GM21825 (cell line): ENCODE measurements around the gene PIBF1.

ENCODE experiments used
- ATAC-seq: cut with Tn5 transposase; IDR thresholded peaks from one replicate; pipeline ENCODE4 v1.9.1; 2021; ENCODE audit warnings: mild to moderate bottlenecking, moderate library complexity; ENCODE audit not compliant: unreplicated experiment

PIBF1 gene

DNA sequence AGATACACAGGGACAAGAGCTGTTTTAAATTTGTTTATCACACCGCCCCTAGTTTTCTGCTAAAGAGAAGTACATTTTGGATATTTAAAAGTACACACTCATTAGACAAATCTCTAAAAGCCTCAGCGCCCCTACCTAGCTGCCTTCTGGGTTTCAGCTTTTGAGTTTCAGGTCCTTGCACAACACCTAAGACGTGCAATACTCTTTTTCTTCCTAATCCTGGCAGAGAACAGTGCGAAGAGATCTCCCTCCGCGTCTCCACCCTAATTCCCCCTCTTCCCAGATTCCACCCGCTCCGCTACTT, 276.5 kb downstream of the PIBF1 start:
- ATAC-seq: peak; percentile 19

DNA sequence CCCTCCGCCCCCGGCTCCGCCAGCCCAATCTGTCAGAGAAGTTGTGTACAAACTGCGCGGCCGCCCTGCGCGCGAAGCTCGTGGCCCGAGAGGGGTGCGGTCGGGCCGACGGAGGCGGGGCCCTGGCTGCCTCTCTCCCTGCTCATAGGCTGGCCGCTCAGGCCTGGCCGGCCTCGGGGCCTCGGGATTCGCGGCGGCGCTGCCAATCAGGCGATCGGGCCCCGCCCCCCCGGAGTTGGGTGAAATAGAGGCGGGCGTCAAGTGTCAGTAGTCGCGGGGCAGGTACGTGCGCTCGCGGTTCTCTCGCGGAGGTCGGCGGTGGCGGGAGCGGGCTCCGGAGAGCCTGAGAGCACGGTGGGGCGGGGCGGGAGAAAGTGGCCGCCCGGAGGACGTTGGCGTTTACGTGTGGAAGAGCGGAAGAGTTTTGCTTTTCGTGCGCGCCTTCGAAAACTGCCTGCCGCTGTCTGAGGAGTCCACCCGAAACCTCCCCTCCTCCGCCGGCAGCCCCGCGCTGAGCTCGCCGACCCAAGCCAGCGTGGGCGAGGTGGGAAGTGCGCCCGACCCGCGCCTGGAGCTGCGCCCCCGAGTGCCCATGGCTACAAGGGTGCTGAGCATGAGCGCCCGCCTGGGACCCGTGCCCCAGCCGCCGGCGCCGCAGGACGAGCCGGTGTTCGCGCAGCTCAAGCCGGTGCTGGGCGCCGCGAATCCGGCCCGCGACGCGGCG, 277.0 kb downstream of the PIBF1 start, which contains the start of gene KLF5:
TSS of gene KLF5 (plus strand) at position 270 of the 724 bp plus-strand sequence. CDS start at position 593, 323 bp downstream.
- ATAC-seq: peak; percentile 98

GRCh38 chr13:73059460-73060250, 277.7 kb downstream of the PIBF1 start:
- ATAC-seq: peak; percentile 54

GRCh38 chr13:73060251-73061160, 278.6 kb downstream of the PIBF1 start:
- no peak for ATAC-seq

GRCh38 chr13:73061473-73061872, 279.5 kb downstream of the PIBF1 start:
- ATAC-seq: no peak

GRCh38 chr13:73061876-73062275, 279.9 kb downstream of the PIBF1 start:
- no peak for ATAC-seq

DNA sequence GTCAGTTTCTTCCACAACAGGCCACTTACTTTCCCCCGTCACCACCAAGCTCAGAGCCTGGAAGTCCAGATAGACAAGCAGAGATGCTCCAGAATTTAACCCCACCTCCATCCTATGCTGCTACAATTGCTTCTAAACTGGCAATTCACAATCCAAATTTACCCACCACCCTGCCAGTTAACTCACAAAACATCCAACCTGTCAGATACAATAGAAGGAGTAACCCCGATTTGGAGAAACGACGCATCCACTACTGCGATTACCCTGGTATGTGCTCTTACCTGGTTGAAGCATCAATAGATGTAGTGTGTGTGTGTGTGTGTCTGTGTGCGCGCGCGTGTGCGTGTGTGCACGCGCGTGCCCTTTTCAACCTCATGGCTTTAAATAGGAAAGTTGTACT, 280.5 kb downstream of the PIBF1 start:
- no peak for ATAC-seq

DNA sequence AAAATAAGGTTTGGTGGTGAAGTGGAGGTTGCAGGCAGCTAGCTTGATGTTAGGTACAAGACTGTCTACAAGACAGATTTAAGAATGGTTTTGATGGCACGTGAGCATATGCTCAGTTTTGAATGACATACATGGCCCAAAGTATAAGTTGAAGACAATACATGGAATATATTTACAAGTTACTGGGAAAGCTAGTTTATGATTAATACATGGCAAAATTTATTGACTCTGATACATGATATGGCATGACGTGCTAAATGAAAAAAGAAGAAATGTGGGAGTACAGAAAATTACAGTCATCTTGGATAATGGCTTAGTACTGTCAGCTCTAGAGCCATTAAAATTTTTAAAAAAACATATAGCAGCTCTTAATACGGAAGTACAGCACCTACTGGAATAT, 281.2 kb downstream of the PIBF1 start:
- ATAC-seq: no peak

DNA sequence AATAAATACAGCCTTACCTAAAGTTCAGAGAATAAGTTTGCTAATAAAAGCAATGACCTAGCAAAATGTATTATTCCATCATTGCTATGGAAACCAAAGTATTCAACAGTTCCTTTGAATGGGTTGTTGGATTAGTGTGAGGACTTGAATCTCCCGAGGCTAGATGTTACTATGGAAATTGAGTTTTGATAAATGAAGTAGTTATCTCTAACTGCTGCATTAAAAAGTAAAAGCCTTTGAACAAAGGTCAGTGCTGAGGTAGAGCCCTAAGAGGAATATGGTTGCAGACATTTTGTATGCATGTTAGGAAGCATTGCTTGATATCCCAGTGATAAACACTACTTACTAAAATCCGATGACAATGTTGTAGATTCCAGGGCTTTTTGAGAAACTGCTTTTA, 283.1 kb downstream of the PIBF1 start:
- no peak for ATAC-seq

DNA sequence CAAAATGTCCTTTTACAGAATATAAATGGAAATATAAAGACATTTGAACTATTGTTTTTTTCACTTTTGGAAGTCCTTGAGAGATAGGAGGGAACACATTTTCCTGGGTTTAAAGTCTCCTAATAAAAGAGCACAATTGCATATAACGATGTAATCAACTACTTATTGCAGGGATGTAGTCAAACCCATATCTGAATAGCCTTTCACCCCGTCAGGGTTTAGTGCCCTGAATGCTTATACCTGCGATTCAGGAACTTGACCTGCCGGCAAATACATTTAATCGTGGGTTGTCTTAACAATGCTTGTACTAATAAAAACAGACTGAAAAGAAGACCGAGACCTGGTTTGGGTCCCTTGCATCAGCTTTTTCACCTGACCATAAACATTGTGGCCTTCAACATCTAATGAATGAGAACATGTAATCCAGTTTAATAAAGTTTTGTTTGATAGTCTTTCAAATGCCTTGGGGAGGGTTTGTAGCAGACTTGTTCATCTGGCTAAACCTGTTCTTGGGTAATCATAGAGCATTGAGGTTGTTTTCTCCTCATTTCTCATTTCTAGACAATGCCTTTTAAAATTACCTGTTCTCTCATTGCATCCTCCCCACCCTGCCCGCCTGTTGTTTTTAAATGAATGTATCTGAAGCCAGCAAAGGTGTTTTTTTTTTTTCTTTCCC, 283.9 kb downstream of the PIBF1 start:
- no peak for ATAC-seq
